Measurements from ENCODE around the gene GABBR2.

Gene GABBR2

DNA sequence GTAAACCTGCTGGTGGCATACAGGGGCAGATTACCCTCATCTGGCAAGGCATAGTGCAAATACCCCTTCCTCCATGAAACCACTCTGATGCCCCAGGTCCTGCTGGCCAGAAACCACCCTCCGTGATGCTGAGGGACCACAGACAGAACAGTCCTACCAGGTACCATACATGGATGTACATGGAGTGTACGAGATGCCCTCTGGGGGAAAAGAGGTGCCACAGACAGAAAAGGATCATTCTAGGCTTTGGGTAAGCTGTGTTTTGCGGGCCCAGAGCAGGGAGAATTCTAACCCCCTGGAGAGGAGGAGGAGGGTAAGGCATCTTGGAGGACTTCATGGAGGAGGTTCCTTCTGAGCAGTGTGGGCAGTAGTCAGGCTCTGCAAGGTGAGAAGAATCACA is 68.3 kb downstream of the GABBR2 start:
- DNase-seq (ENCODE audit: low read depth), result no peak
- no peak overlapping the region for H3K4me3 ChIP-seq (ENCODE audit: control insufficient read depth, low read depth, low read length)
- TF ChIP-seq, protein P1, sequence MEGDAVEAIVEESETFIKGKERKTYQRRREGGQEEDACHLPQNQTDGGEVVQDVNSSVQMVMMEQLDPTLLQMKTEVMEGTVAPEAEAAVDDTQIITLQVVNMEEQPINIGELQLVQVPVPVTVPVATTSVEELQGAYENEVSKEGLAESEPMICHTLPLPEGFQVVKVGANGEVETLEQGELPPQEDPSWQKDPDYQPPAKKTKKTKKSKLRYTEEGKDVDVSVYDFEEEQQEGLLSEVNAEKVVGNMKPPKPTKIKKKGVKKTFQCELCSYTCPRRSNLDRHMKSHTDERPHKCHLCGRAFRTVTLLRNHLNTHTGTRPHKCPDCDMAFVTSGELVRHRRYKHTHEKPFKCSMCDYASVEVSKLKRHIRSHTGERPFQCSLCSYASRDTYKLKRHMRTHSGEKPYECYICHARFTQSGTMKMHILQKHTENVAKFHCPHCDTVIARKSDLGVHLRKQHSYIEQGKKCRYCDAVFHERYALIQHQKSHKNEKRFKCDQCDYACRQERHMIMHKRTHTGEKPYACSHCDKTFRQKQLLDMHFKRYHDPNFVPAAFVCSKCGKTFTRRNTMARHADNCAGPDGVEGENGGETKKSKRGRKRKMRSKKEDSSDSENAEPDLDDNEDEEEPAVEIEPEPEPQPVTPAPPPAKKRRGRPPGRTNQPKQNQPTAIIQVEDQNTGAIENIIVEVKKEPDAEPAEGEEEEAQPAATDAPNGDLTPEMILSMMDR (conservative IDR thresholded peaks at IDR 0.05; ENCODE audit: control insufficient read depth, insufficient read depth, low read depth, low read length), result no peak

DNA sequence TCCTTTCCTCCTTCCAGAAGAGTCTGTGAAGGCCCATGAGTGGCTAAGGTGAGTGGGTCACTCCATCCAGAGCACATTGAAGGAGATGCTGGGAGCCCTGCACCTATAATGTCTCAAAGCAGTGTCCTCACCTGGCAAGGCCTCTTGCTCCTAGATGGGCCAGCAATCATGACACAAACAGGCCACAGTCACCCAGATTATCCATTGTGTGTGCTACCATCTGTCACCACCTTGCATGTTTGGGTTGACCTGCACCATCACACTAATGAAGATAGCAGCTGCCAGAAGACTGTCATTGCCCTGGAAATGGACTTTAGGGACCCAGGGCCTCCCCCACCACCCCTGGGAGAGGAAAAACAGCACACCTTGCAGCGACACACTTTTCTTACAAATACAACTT is 69.6 kb downstream of the GABBR2 start:
- TF ChIP-seq, protein P1 (conservative IDR thresholded peaks at IDR 0.05; ENCODE audit: control insufficient read depth, insufficient read depth, low read depth, low read length), result no peak
- DNase-seq (ENCODE audit: low read depth), result no peak
- no peak overlapping the region for H3K4me3 ChIP-seq (ENCODE audit: control insufficient read depth, low read depth, low read length)

DNA sequence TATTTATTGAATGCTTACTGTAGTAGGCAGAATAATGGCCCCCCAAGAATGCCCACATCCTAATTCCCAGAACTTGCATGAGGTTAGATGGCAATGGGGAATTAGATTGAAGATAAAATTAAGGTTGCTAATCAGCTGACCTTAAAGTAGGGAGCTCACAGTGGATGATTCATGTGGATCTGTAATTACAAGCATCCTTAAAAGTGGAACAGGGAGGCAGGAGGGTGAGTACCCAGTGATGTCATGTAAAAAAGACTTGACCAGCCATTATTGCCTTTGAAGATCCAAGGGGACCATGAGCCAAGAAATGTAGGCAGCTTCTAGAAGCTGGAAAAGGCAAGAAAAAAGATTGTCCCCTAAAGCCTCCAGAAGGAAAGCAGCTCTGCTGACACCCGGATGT is 71.4 kb downstream of the GABBR2 start:
- TF ChIP-seq, protein P1 (conservative IDR thresholded peaks at IDR 0.05; ENCODE audit: control insufficient read depth, insufficient read depth, low read depth, low read length), result no peak
- H3K4me3 ChIP-seq (ENCODE audit: control insufficient read depth, low read depth, low read length), result no peak overlapping the region
- DNase-seq (ENCODE audit: low read depth), result peak; percentile 54

DNA sequence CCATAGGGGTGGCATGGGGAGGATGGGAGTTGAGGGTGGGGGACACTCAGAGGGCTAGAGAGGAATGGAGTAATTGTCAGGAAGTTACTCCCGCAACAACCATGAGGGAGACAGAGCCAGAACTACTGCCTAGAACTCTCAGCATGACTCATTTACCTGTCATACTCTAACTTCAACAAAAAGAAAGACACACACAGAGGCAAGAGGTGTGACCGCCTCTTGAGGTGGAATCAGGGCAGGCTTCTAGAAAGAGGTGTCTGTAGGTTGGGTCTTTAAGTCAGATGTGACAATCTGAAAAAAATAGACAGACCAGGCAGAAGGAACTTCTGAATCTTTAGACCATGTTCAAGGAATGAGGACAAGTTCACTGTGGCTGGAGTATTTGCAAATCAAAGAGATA is 73.4 kb downstream of the GABBR2 start:
- TF ChIP-seq, protein P1 (conservative IDR thresholded peaks at IDR 0.05; ENCODE audit: control insufficient read depth, insufficient read depth, low read depth, low read length), result no peak
- DNase-seq (ENCODE audit: low read depth), result peak; percentile 50
- no peak overlapping the region for H3K4me3 ChIP-seq (ENCODE audit: control insufficient read depth, low read depth, low read length)

DNA sequence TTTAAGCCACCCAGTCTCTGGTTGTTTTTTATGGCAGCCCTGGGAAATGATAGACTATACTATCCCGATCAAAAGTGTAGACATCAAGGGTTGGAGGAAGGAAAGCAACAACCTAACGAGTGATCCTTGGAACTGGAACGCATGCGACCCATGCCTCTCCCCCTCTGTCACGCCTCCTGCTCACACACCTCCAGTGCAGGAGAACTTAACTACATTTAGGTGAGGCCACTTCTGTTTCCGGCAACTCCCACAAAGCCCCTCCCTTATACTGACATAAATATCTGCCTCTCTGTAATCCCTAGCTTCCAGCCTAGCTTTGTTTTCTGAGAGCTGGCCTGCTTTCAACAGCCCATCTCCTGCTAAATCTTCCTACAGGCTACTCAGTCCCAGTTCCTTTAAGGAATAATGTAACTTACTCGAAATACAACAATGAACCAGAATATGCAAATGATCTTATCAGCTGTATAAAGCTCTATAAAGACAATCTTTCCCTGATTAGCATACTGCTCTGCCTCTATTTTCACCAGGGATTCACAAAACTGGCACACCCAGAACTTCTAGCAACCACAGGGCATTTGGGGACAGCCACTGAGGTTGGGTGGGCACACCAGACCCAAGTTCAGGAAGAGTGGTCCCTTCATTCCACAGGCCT is 73.9 kb downstream of the GABBR2 start:
- no peak for DNase-seq (ENCODE audit: low read depth)
- TF ChIP-seq, protein P1 (conservative IDR thresholded peaks at IDR 0.05; ENCODE audit: control insufficient read depth, insufficient read depth, low read depth, low read length), result no peak
- H3K4me3 ChIP-seq (ENCODE audit: control insufficient read depth, low read depth, low read length), result no peak overlapping the region

DNA sequence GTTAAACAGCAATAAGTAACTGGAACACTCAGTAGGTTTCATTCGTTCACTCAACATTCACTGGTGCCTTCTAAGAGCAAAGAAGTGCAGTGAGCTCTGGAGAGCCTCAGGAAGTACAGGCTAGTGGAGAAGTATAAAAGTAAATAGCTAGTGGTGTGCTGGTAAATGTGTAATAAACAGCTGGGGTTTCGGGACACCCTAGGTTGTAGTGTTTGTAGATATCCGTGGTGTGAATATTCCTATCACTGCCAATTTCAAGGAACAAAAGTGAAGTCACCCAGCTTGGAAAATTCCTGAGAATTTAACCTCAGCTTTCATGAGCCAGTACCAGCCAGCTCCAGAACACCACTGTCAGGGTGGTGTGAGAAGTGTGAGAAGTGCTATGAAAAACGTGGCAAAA is 75.9 kb downstream of the GABBR2 start:
- TF ChIP-seq, protein P1 (conservative IDR thresholded peaks at IDR 0.05; ENCODE audit: control insufficient read depth, insufficient read depth, low read depth, low read length), result no peak
- DNase-seq (ENCODE audit: low read depth), result no peak
- no peak overlapping the region for H3K4me3 ChIP-seq (ENCODE audit: control insufficient read depth, low read depth, low read length)

GRCh38 chr9:98627296-98627695 is 81.4 kb downstream of the GABBR2 start:
- peak; percentile 38 for DNase-seq (ENCODE audit: low read depth)
- no peak overlapping the region for H3K4me3 ChIP-seq (ENCODE audit: control insufficient read depth, low read depth, low read length)
- TF ChIP-seq, protein P1 (conservative IDR thresholded peaks at IDR 0.05; ENCODE audit: control insufficient read depth, insufficient read depth, low read depth, low read length), result no peak

Data from fibroblast of mammary gland (primary cell).